Fibroblast of the aortic adventitia (primary cell): ENCODE data around the gene ZNF547. TPM values are rescaled to one million over a fixed set of nuclear protein-coding genes. Genes with fewer than 3 reads are reported as not detected.

Experiments
- DNase-seq: peaks from one replicate; pipeline ENCODE4 v3.0.0-alpha.2; 2010; ENCODE audit warnings: low read depth
- H3K4me3 ChIP-seq: 2 replicates; pipeline ENCODE4 v1.5.1; 2011; ENCODE audit warnings: low read depth, mild to moderate bottlenecking, control low read depth, low read length, moderate library complexity
- total RNA-seq: library from RNA; depleted of rRNA; stranded (reverse); fragments of >200 nt; gene quantifications from 2 replicates; pipeline ENCODE4 v1.2.3, GENCODE V29; 2012; ENCODE audit warnings: low replicate concordance
- TF ChIP-seq, protein P1 (sequence below): IDR thresholded peaks from 2 replicates; pipeline ENCODE4 v1.5.1; 2011; ENCODE audit warnings: mild to moderate bottlenecking, low read length, control low read depth, inconsistent platforms; ENCODE audit not compliant: insufficient read depth

ZNF547 gene
- total RNA-seq, 1 donor: 4.1 TPM

DNA sequence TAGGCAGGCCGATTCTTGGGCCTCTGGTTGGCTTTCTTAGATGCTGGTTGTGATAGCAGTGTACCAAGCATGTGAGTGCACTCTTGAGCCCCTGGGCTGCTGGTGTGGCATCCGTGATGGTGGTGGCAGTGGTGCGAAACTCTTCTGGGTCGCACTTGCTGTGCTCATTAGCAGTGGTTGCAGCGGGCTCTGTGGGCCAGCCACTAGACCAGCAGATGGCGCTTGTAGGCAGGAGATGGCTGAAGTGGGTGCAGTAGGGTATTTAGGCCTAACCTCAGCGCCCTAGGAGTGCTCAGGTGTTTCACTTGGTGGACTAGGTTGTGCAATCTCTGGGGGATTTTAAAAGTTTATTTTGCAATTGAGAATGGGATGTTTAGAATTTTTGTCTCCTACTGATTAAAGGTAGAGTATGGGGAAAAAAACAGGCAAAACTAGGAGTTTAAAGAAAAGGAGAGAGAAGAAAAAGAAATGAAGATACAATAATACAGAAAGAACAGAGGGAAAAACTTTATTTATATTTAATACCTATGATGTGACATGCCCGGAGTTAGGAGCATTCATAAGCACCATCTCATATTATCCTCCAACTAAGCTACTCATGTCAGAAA lies 43.3 kb downstream of the ZNF547 start:
- TF ChIP-seq, protein P1, sequence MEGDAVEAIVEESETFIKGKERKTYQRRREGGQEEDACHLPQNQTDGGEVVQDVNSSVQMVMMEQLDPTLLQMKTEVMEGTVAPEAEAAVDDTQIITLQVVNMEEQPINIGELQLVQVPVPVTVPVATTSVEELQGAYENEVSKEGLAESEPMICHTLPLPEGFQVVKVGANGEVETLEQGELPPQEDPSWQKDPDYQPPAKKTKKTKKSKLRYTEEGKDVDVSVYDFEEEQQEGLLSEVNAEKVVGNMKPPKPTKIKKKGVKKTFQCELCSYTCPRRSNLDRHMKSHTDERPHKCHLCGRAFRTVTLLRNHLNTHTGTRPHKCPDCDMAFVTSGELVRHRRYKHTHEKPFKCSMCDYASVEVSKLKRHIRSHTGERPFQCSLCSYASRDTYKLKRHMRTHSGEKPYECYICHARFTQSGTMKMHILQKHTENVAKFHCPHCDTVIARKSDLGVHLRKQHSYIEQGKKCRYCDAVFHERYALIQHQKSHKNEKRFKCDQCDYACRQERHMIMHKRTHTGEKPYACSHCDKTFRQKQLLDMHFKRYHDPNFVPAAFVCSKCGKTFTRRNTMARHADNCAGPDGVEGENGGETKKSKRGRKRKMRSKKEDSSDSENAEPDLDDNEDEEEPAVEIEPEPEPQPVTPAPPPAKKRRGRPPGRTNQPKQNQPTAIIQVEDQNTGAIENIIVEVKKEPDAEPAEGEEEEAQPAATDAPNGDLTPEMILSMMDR: peak; percentile 81
- no peak overlapping the region for H3K4me3 ChIP-seq
- peak; percentile 58 for DNase-seq

DNA sequence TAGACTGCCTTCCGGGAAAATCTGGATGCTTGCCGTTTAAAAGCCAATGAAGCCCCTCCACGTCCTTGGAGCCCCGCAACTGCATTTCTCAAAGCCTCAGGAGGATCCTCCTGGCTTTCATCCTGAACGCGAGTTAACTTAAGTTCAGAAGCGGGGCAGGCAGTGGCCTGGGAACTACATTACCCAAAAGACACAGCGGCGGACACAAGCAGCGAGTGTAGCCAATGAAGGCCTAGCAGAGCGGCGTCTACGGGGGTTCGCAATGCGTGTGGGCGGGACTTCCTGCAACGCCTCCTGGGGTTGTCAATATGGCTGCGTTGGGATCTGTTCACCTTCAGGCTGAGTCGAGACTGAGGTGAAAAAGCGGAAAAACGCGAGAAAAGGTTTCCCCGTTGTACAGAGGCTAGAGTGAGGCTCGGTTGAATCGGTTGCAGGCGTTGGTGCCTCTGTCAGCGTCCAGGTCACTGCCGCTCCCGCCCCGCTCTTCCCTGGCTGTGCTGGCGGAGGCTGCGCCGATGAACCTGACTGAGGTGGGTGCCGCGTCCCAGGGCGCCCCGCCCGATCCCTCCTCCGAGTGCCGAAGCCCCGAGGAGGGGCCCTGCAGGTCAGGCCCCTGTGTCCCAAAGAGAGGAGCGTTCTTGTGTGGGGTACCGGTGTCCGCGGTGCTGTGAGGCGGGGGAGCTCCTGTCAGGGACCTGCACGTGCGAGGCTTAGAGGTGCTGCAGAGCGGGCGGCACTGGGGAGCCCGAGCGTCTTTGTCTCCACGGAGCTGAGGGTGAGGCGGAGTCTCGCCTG lies 47.7 kb downstream of the ZNF547 start, which contains the start of gene ZNF17:
Gene ZNF17, plus strand, starts transcription at position 285 of the 795 bp plus-strand sequence. CDS start 2,455 bp downstream, outside the sequence.
- H3K4me3 ChIP-seq: peak within 1 kb of the TSS; percentile 80
- DNase-seq: peak; percentile 95
- TF ChIP-seq, protein P1: no peak

DNA sequence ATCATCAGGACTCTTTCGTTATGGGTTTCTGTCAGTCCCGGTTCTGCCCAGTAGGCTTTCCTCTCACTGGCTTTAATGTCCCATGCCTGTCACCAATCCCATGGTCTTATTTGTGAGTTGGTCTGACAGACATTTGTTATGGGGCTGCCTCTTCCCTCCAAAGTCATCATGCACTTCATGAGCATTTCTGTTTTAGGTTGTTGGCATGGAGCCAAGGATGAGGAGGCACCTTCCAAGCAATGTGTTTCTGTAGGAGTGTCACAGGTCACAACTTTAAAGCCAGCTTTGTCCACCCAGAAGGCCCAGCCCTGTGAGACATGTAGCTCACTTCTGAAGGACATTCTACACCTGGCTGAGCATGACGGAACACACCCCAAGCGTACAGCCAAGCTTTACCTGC lies 56.1 kb downstream of the ZNF547 start:
- no peak for DNase-seq
- no peak overlapping the region for H3K4me3 ChIP-seq
- TF ChIP-seq, protein P1: no peak

DNA sequence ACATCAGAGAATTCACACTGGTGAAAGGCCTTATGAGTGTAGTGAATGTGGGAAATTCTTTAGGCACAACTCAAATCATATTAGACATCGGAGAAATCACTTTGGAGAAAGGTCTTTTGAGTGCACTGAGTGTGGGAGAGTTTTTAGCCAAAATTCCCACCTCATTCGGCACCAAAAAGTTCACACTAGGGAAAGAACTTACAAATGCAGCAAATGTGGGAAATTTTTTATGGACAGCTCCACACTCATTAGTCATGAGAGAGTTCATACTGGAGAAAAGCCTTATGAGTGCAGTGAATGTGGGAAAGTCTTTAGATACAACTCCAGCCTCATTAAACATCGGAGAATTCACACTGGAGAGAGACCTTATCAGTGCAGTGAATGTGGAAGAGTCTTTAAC lies 57.7 kb downstream of the ZNF547 start:
- DNase-seq: no peak
- TF ChIP-seq, protein P1: no peak
- H3K4me3 ChIP-seq: no peak overlapping the region

Other genes starting within 250 kb of the ZNF547 start
- not detected in 2 replicates for gene USP29, start 243.6 kb upstream of the ZNF547 start, total RNA-seq
- not detected in 2 replicates for gene ZIM3, start 218.3 kb upstream of the ZNF547 start, total RNA-seq
- gene DUXA, start 196.1 kb upstream of the ZNF547 start, total RNA-seq: not detected in 2 replicates
- 19.5 and 123 TPM in 2 replicates for gene ZNF264, start 172.1 kb upstream of the ZNF547 start, total RNA-seq
- gene AURKC, start 132.5 kb upstream of the ZNF547 start, total RNA-seq: 0.72 and 1.6 TPM in 2 replicates
- 23.2 and 32.5 TPM in 2 replicates for gene ZNF805, start 122.9 kb upstream of the ZNF547 start, total RNA-seq
- gene ZNF460, start 83.1 kb upstream of the ZNF547 start, total RNA-seq: 71.8 and 78.5 TPM in 2 replicates
- gene ZNF543, start 43.1 kb upstream of the ZNF547 start, total RNA-seq: 5.1 and 9.4 TPM in 2 replicates
- gene ZNF304, start 12.3 kb upstream of the ZNF547 start, total RNA-seq: 8.7 and 9.7 TPM in 2 replicates
- gene TRAPPC2B, start within 50 bp of the ZNF547 start, total RNA-seq: 7.0 and 11.7 TPM in 2 replicates
- 19.5 and 20.4 TPM in 2 replicates for gene ZNF548, start 26.3 kb downstream of the ZNF547 start, total RNA-seq
- 11.7 and 11.9 TPM in 2 replicates for gene ZNF17, start 47.6 kb downstream of the ZNF547 start, total RNA-seq
- 1.8 and 7.8 TPM in 2 replicates for gene ZNF749, start 71.8 kb downstream of the ZNF547 start, total RNA-seq
- 0.16 and 0.90 TPM in 2 replicates for gene VN1R1, start 93.6 kb downstream of the ZNF547 start, total RNA-seq
- 6.4 and 17.9 TPM in 2 replicates for gene ZNF772, start 114.0 kb downstream of the ZNF547 start, total RNA-seq
- gene ZNF419, start 124.2 kb downstream of the ZNF547 start, total RNA-seq: 7.8 and 10.3 TPM in 2 replicates
- gene ZNF773, start 136.4 kb downstream of the ZNF547 start, total RNA-seq: 15.6 and 16.6 TPM in 2 replicates
- gene ZNF549, start 163.8 kb downstream of the ZNF547 start, total RNA-seq: 1.1 and 5.3 TPM in 2 replicates
- gene ZNF550, start 196.3 kb downstream of the ZNF547 start, total RNA-seq: 2.1 and 7.8 TPM in 2 replicates
- gene ZNF416, start 215.4 kb downstream of the ZNF547 start, total RNA-seq: 3.4 and 8.0 TPM in 2 replicates
- gene ZIK1, start 220.6 kb downstream of the ZNF547 start, total RNA-seq: 4.2 and 11.0 TPM in 2 replicates
- 1.1 and 5.6 TPM in 2 replicates for gene ZNF530, start 236.3 kb downstream of the ZNF547 start, total RNA-seq